ENCODE results near the gene RRAD. TPM values are rescaled to one million over a fixed set of nuclear protein-coding genes. Genes with fewer than 3 reads are reported as not detected.

RRAD gene
- total and polyA plus RNA-seq, 2 of the 4 experiments (the other 2 are of a cell fraction) = 1.3 to 2.1 TPM

- BruUV-seq (replicated peaks) = no TSS peak
Measured at GRCh38 chr16:66889622-66890021, 35.7 kb downstream of the RRAD start.

More at GRCh38 chr16:66889622-66890021, 35.7 kb downstream of the RRAD start:
- H3K27ac ChIP-seq (ENCODE audit: insufficient read depth, low read length) = no peak overlapping the region
- H2BK120ac ChIP-seq (ENCODE audit: low read depth, low read length) = no peak overlapping the region
- no peak overlapping the region for H3K4me3 ChIP-seq (ENCODE audit: insufficient read depth, low read depth, low read length)
- no peak overlapping the region for H3K4me2 ChIP-seq (ENCODE audit: low read depth, low read length)
- H3K9ac ChIP-seq (ENCODE audit: low read depth, low read length) = no peak overlapping the region
- H2BK20ac ChIP-seq (ENCODE audit: low read depth, low read length) = no peak overlapping the region
- H3K23ac ChIP-seq (ENCODE audit: low read depth, low read length) = no peak overlapping the region
- H2BK15ac ChIP-seq (ENCODE audit: low read depth, low read length) = no peak overlapping the region
- no peak for ATAC-seq (ENCODE audit: low read depth)
- H4K91ac ChIP-seq (ENCODE audit: insufficient read depth, low read depth, low read length) = no peak overlapping the region
- no peak overlapping the region for H2AK9ac ChIP-seq (replicated peaks; ENCODE audit: low read depth, low read length, poor library complexity)
- no peak overlapping the region for H4K5ac ChIP-seq (ENCODE audit: low read depth, low read length)
- no peak overlapping the region for H2AFZ ChIP-seq (replicated peaks; ENCODE audit: low read length, poor library complexity)
- WGBS, 2 experiments (ENCODE audit: extremely low coverage in 2 of 2, insufficient read length in 1 of 2) = no CpG with 5 or more reads among the region's 4 CpGs
- H3K4ac ChIP-seq (ENCODE audit: low read depth, low read length) = no peak overlapping the region
- CTCF ChIA-PET = no interaction called here
- H2AK5ac ChIP-seq (ENCODE audit: low read depth, low read length) = no peak overlapping the region
- H3K79me1 ChIP-seq (ENCODE audit: low read depth in 1 of 2, low read length in 2 of 2) = peaks cover 3 to 18% of the 10 kb centered on the region in 2 experiments; a peak in 2 of 4 replicates
- intact Hi-C loops (cut with micrococcal nuclease) = loop anchor here (10.0 kb wide), 1 partner anchor 265 kb away; the partner anchor contains the start of genes B3GNT9, FBXL8 and TRADD
- H3K9me1 ChIP-seq (ENCODE audit: insufficient read depth, low read length) = peaks cover 11% of the 10 kb centered on the region
- in situ Hi-C loops (cut with MboI; ENCODE audit: low sequenced_read_pairs) = no loop called here
- no peak overlapping the region for H3K56ac ChIP-seq (ENCODE audit: extremely low read depth, insufficient read depth, low read length)
- H3K4me1 ChIP-seq (ENCODE audit: control insufficient read depth, insufficient read depth, low read length) = peaks cover 15% of the 10 kb centered on the region
- dilution Hi-C loops (cut with HindIII; ENCODE audit: low sequenced_read_pairs, unreplicated experiment) = no loop called here
- DNase-seq = no peak
- no peak overlapping the region for H4K8ac ChIP-seq (ENCODE audit: low read depth in 2 of 2, low read length in 2 of 2)
- H3K18ac ChIP-seq (ENCODE audit: low read depth, low read length) = no peak overlapping the region
- H3K9me3 ChIP-seq (ENCODE audit: control insufficient read depth, insufficient read depth, low read length) = no peaks in the 10 kb centered on the region
- peaks cover 10% of the 10 kb centered on the region; the same call in 1 of the 2 replicates for H4K20me1 ChIP-seq (ENCODE audit: insufficient read depth, low read length)
- no peak overlapping the region for H2BK5ac ChIP-seq (ENCODE audit: low read depth, low read length, poor library complexity, severe bottlenecking)
- TF ChIP-seq FOS (IDR thresholded peaks at IDR 0.05; ENCODE audit: low read depth, low read length) (no peak), MXI1 (IDR thresholded peaks at IDR 0.05; ENCODE audit: borderline replicate concordance, low read depth, low read length) (no peak), NFE2L2 (IDR thresholded peaks at IDR 0.05; ENCODE audit: low read depth, low read length) (no peak), RAD21 (IDR thresholded peaks at IDR 0.05; ENCODE audit: low read length) (no peak), CHD1 (IDR thresholded peaks at IDR 0.05; ENCODE audit: low read depth, low read length) (no peak), POLR2A (IDR thresholded peaks at IDR 0.05; ENCODE audit: low read depth, low read length) (no peak), ELK1 (IDR thresholded peaks at IDR 0.05; ENCODE audit: borderline replicate concordance, low read depth, low read length) (no peak), CEBPB (IDR thresholded peaks at IDR 0.05; ENCODE audit: low read depth, low read length) (no peak), RCOR1 (IDR thresholded peaks at IDR 0.05; ENCODE audit: insufficient replicate concordance, low read length) (no peak), CTCF (conservative IDR thresholded peaks at IDR 0.05; ENCODE audit: low read depth, low read length) (no peak), MAFK (IDR thresholded peaks at IDR 0.05; ENCODE audit: low read depth, low read length) (no peak), USF2 (IDR thresholded peaks at IDR 0.05; ENCODE audit: low read depth, low read length) (no peak), SMC3 (IDR thresholded peaks at IDR 0.05; ENCODE audit: low read depth, low read length) (no peak), BHLHE40 (IDR thresholded peaks at IDR 0.05; ENCODE audit: low read depth, low read length) (no peak), MAZ (IDR thresholded peaks at IDR 0.05; ENCODE audit: borderline replicate concordance, low read depth, low read length) (no peak), RFX5 (IDR thresholded peaks at IDR 0.05; ENCODE audit: low read depth, low read length) (no peak)
- POLR2A ChIA-PET (ENCODE audit: unreplicated experiment) = interaction anchor here (0.7 kb wide), 1 partner anchor 15 kb away, joined by 4 read pairs; no protein-coding TSS in a partner anchor
- H3K14ac ChIP-seq (replicated peaks; ENCODE audit: low read depth, low read length) = no peak overlapping the region
- no peaks in the 10 kb centered on the region for H3K27me3 ChIP-seq (ENCODE audit: control insufficient read depth, insufficient read depth, low read length)
- peaks cover 15% of the 10 kb centered on the region for H3K36me3 ChIP-seq (ENCODE audit: control insufficient read depth, insufficient read depth, low read length)

All from IMR-90 (cell line).